ENCODE results near the gene MDM2. TPM values are rescaled to one million over a fixed set of nuclear protein-coding genes. Genes with fewer than 3 reads are reported as not detected.

MDM2 gene
- total RNA-seq, 1 experiment from 2014 or later: 159 TPM

- no peaks in the 10 kb centered on the region for H3K9me3 ChIP-seq (ENCODE audit: control insufficient read depth, low read depth, low read length)
- H3K18ac ChIP-seq (ENCODE audit: insufficient read length, low read depth, low read length): no peak overlapping the region
- Mint-ChIP-seq H3K27ac (peak overlapping the region in 2 of 3 experiments; percentile 10 to 39; a peak in 1 of 7 replicates), H3K9me3 (no peaks in the 10 kb centered on the region), H3K4me1 (peaks cover 8% of the 10 kb centered on the region in 2 experiments), H3K27me3 (ENCODE audit: low read depth) (no peaks in the 10 kb centered on the region), H3K4me3 (no peak overlapping the region), H3K36me3 (ENCODE audit: insufficient read depth in 1 of 3, low read depth in 3 of 3) (no peaks in the 10 kb centered on the region)
- no peaks in the 10 kb centered on the region for H3K23me2 ChIP-seq (ENCODE audit: insufficient read length, low read depth, low read length, poor library complexity, severe bottlenecking)
- no peak overlapping the region for H3K23ac ChIP-seq (ENCODE audit: insufficient read length, low read depth, low read length)
- no peak overlapping the region for H3K4me2 ChIP-seq (ENCODE audit: insufficient read depth, insufficient read length, low read length)
- TF ChIP-seq, protein P1, sequence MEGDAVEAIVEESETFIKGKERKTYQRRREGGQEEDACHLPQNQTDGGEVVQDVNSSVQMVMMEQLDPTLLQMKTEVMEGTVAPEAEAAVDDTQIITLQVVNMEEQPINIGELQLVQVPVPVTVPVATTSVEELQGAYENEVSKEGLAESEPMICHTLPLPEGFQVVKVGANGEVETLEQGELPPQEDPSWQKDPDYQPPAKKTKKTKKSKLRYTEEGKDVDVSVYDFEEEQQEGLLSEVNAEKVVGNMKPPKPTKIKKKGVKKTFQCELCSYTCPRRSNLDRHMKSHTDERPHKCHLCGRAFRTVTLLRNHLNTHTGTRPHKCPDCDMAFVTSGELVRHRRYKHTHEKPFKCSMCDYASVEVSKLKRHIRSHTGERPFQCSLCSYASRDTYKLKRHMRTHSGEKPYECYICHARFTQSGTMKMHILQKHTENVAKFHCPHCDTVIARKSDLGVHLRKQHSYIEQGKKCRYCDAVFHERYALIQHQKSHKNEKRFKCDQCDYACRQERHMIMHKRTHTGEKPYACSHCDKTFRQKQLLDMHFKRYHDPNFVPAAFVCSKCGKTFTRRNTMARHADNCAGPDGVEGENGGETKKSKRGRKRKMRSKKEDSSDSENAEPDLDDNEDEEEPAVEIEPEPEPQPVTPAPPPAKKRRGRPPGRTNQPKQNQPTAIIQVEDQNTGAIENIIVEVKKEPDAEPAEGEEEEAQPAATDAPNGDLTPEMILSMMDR (conservative IDR thresholded peaks at IDR 0.05): no peak
- H4K5ac ChIP-seq (ENCODE audit: insufficient read length, low read depth, low read length): no peak overlapping the region
- no peaks in the 10 kb centered on the region for H3K79me1 ChIP-seq (ENCODE audit: insufficient read depth, low read depth, low read length, poor library complexity, severe bottlenecking)
- no peak overlapping the region for H2BK15ac ChIP-seq (ENCODE audit: low read depth, low read length)
- H3K27ac ChIP-seq (ENCODE audit: insufficient read length, low read depth, low read length): no peak overlapping the region
- no CpG with 5 or more reads among the region's 7 CpGs for WGBS (ENCODE audit: extremely low coverage, insufficient read length, low lambda C conversion rate)
- H2BK5ac ChIP-seq (ENCODE audit: insufficient read length, low read length): no peak overlapping the region
- H3K56ac ChIP-seq (ENCODE audit: insufficient read length, low read depth, low read length): no peak overlapping the region
- H4K20me1 ChIP-seq (ENCODE audit: control insufficient read depth, insufficient read depth, insufficient read length): no peaks in the 10 kb centered on the region
- no peak overlapping the region for H4K8ac ChIP-seq (replicated peaks; ENCODE audit: insufficient read length, low read depth, low read length)
- no peak overlapping the region for H3K14ac ChIP-seq (ENCODE audit: insufficient read depth, low read length)
- no peak overlapping the region for H3K4ac ChIP-seq (ENCODE audit: low read depth, low read length)
- H2AFZ ChIP-seq (ENCODE audit: low read length): peak overlapping the region; percentile 16
- H4K91ac ChIP-seq (ENCODE audit: insufficient read length, low read depth, low read length): no peak overlapping the region
- H3T11ph ChIP-seq (ENCODE audit: low read length): no peak overlapping the region
- no peak overlapping the region for H2BK12ac ChIP-seq (ENCODE audit: insufficient read length, low read depth, low read length)
- no peak overlapping the region for H2BK20ac ChIP-seq (ENCODE audit: low read depth, low read length, poor library complexity, severe bottlenecking)
- H3K27me3 ChIP-seq (ENCODE audit: insufficient read depth, low read length): no peaks in the 10 kb centered on the region
- H3K4me1 ChIP-seq (ENCODE audit: insufficient read depth, low read length): no peaks in the 10 kb centered on the region; the same call in 1 of the 2 replicates
- H3K79me2 ChIP-seq (ENCODE audit: insufficient read depth, low read length): no peaks in the 10 kb centered on the region
- H2AK5ac ChIP-seq (ENCODE audit: insufficient read length, low read length): no peak overlapping the region
- no peak overlapping the region for H2BK120ac ChIP-seq (ENCODE audit: low read depth, low read length, poor library complexity, severe bottlenecking)
- DNase-seq: no peak
- no peak overlapping the region for H3K9ac ChIP-seq (ENCODE audit: extremely low read depth, insufficient read length, low read length)
Measured at GRCh38 chr12:68863109-68863770, 55.3 kb downstream of the MDM2 start.
